WTC11 (cell line): ENCODE data around the gene SPAG8.

Experiments
- ETV6 ChIP-seq: sonication (generic); formaldehyde crosslinking; IDR thresholded peaks from 2 replicates; pipeline ENCODE4 v1.8.1; 2022; ENCODE audit warnings: mild to moderate bottlenecking, missing genetic modification reagents
- HMGXB4 ChIP-seq: sonication (generic); formaldehyde crosslinking; IDR thresholded peaks from 2 replicates; pipeline ENCODE4 v1.8.1; 2023; ENCODE audit warnings: mild to moderate bottlenecking, moderate library complexity, missing genetic modification reagents
- STAT6 ChIP-seq: sonication (generic); formaldehyde crosslinking; conservative IDR thresholded peaks from 2 replicates; pipeline ENCODE4 v1.8.1; 2023; ENCODE audit warnings: mild to moderate bottlenecking, low read depth, missing genetic modification reagents, moderate library complexity

GRCh38 chr9:35829084-35829763 is 17.2 kb upstream of the SPAG8 start, which contains the start of gene TMEM8B:
- TF ChIP-seq ETV6 (no peak), HMGXB4 (no peak), STAT6 (no peak)
